T1000 (cell line): ENCODE results near the gene ARMC5.
"Not testable (repeated sequence)": the region's sequence is repeated elsewhere in the genome, so short reads cannot be mapped to it uniquely, and the experiment has no call there.

Experiments used
- DNase-seq: peaks from one replicate; lab custom pipeline; 2025; ENCODE audit warnings: mixed read lengths; lab: John Stamatoyannopoulos, UW

Gene ARMC5

DNA sequence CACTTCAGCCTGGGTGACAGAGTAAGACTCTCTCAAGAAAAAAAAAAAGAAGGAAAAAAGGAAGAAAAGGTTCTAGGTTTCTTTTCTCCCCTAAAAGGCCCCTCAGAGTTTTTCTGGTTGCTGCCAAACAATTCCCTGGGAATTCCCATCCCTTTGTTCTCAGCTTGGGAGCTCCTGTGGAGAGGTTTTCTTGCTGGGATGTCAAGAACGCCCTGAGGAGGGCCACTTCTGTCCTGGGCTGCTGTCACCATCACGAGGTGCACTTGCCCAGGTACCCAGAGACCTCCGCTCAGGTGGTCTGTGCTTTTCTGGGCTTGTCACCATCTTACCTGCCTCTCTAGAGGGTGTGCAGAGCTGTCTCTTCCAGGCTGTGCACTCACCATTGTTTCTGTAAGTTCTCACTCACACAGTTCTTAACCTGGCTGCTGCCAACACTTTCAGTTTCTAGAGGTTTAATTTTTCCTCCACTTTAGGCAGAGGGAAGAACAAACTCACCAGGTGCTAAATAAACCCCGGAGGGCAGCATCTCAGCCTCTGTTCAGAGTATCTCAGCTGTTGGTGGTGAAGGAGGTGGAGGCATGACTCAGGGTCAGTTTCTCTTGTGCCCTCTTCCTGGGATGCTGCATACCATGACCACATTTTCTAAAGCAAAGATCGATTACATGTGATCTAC, 28.8 kb upstream of the ARMC5 start:
- DNase-seq: no peak

DNA sequence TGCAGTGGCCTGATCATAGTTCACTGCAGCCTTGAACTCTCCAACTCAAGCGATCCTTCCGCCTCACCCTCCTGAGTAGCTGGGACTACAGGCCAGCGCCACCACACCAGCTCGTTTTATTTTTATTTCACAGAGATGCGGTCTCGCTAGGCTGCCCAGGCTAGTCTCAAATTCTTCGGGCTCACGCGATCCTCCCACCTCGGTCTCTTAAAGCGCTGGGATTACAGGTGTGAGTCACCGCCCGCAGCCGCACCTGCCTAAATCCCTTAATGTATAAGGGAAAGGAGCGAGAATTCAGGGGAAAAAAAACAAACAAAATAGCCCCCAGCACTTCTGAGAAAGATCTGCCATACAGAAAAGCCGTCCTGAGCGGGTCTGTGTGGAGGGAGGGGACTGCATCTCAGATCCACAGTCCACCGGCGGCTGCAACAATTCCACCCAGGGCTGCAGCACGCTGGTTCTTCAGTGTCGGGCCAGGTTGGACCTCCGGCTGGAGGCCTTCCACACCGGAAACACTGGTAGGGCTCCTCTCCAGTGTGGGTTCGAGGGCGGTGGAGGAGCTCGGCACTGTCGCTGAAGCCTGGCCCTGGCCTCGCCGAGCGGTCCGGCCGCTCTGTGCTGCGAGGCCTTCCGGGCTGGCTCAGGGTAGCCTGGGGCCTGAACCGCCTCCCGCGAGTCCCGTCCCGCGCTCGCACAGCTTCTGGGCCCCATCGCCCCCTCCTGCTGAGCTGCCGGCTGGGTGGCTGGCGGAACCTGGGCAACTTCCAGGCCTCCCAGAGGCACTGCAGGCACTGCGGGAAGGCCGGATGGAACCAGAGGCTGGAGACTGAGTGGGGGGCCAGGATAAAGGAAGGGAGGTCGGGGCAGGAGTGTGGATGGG, 23.7 kb upstream of the ARMC5 start:
- DNase-seq: no peak

DNA sequence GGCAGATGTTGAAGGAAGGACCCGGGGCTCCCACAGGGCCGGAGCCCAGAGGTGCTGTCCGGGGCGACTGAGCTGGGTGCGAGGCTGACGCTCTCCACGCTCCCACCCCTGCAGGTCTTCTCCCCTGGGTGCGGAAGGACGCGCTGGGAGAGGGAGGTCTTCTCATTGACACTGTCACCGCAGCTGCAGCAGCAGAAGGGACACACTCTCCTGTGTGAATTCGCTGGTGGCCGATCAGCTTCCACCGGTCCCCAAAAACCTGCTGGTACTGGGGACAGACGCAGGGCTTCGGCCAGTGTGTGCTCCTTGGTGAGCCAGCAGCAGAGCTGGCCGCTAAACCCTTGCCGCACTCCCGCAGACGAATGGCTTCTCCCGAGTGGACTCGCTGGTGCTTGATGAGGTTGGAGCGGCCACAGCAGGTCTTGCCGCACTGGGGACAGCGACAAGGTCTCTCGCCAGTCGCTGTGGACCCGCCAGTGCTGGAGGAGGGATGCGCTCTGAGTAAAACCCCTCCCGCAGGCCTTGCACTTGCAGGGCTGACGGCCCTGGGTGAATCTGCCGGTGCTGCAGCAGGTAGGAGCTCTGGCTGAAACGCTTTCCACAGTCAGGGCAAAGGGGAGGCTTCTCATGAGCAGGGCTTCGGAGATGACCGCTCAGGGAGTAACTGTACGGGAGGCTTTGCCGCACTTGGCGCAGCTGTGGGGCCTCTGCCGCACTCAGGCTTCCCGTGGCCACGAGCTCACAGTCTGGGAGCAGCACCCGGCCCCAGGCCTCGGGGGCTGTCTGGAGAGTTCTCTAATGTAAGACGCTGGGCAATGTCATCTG, 22.9 kb upstream of the ARMC5 start:
- no peak for DNase-seq

DNA sequence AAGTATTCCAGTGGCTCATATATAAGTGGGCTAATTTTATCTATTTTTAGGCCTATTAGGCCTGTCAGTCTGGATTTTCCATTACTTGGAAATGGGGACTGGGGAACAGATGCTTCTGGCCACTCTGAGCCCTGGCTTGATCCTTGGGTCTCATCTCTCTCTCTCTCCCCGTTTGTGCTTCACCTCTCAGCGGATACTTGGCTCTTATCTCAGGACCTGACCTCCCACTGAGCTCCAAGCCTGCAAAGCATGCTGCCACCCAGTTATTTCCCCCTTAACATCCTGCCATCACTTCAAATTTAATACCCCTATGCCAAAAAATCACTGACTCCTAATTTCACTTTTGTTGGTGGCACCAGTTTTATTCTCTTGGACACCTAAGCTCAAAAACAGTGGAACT, 20.9 kb upstream of the ARMC5 start:
- DNase-seq: no peak

DNA sequence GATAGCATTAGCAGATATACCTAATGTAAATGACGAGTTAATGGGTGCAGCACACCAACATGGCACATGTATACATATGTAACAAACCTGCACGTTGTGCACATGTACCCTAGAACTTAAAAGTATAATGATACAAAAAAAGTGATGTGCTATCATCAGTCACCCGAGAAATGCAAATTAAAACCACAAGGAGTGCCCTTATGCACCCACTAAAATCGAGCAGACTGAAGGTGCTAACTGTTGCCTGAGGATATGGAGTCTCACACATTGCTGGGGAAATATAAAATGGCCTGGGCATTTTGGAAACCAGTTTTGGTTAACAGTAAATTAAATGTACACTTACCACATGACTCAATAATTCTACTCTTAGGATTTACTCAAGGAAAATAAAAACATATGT, 20.3 kb upstream of the ARMC5 start:
- not testable (repeated sequence) for DNase-seq

DNA sequence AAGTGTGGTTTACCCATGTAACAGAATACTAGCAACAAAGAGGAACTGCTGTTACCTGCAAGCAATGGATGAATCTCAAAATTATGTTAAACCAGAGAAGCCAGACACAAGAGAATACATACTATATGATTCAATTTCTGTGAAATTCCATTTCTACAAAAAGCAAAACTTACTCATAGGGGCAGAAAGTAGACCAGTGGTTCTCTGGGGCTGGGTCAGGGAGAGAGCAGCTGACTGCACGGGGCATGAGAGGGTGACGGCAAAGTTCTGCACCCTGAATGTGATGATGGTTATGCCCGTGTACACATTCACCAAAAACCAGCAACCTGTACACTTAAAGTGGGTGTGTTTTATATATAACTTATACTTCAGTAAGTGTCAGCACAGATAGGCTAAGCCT, 19.8 kb upstream of the ARMC5 start:
- DNase-seq: no peak

DNA sequence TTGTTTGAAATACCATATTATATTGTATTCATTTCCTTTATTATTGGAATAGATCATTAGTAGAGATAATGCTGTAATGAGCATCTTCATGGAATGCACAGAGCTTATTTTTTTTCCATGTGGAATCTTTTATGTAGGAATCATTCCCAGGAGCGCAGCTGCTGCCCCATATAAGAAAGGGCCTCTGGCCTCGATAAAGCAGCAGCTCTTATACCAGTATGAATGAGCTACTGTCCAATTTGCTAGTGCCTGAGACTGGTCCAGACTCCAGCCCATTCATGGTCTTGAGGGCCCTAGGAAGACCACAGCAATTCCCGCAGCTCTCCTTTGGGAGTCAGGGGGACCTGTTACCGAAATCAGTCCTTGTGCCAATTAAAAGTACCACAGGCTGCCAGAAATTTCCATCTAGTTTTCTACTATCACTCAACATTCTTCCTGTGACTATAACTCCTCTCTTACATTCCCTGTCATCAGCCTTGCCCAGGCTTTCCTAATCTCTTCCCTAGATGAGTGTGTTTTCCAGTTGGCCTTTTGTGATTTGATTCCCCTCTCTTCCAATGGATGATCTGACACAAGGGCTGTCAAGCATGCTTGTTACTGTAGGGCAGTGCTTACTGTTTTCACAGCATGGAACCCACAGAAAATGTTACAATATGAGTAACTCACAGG, 18.7 kb upstream of the ARMC5 start:
- no peak for DNase-seq

DNA sequence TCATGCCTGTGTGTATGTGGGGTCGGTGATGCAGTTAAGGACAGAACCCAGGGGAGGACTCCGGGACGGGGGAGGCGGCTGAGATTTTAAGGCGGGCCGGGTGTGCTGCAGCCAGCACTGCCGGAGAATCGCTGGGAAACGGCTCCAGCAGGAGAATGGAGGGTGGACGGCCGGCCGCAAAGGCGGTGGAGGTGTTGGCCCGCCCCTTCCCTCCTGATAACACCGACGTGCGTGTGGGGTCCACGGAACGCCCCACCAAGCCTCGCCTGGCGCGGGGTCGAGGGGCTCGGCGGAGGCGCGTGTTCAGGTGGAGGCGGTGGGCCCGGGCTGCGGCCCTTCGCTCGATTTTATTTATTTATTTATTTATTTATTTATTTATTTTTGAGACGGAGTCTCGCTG, 17.3 kb upstream of the ARMC5 start:
- no peak for DNase-seq

DNA sequence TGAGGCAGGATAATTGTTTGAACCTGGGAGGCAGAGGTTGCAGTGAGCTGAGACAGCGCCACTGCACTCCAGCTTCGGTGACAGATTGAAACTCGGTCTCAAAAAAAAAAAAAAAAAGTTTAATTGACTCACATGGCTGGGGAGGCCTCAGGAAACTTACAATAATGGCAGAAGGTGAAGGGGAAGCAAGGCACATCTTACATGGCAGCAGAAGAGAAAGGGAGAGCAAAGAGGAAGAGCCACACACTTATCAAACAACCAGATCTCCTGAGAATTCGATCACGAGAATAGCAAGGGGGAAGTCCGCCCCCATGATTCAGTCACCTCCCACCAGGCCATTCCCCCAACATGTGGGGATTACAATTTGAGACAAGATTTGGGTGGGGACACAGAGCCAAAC, 13.4 kb upstream of the ARMC5 start:
- DNase-seq: not testable (repeated sequence)

DNA sequence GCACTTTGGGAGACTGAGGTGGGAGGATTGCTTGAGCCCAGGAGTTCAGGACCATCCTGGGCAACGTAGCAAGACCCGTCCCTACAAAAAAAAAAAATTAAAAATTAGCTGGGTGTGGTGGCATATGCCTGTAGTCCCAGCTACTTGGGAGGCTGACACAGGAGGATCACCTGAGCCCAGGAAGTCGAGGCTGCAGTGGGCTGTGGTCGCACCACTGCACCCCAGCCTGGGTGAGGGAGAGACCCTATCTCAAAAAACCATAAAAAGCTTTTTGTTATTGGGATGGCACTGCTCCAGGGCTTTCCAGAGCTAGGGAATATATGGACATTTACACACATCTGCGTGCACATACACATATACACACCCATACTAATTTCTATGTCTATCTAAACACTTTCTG, 8.1 kb upstream of the ARMC5 start:
- no peak for DNase-seq

DNA sequence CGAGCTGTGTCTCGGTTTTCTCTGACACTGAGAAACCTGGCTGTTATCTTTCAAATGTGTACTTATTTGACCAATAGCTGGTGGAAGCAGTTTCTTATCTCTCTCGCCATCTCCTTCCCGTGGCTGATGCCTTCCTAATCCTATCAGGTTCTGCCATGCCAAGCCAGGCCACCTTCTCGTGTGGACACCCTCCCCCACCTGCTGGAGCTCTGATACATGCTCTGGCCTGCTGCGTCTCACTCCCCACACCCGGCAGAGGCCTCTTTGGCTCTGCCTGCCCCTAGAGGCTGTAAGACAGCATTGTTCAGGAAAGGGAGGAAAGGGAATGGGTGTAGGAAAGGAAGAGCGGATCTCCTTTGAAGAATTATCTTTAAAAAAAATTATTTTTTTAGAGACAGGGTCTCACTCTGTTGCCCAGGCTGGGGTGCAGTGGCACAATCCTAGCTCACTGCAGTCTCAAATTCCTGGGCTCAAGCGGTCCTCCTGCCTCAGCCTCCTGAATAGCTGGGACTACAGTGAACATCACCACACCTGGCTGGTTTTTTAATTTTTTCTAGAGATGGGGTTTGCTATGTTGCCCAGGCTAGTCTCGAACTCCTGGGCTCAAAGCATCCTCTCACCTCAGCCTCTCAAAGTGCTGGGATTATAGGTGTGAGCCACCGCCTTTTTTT, 7.5 kb upstream of the ARMC5 start:
- no peak for DNase-seq

DNA sequence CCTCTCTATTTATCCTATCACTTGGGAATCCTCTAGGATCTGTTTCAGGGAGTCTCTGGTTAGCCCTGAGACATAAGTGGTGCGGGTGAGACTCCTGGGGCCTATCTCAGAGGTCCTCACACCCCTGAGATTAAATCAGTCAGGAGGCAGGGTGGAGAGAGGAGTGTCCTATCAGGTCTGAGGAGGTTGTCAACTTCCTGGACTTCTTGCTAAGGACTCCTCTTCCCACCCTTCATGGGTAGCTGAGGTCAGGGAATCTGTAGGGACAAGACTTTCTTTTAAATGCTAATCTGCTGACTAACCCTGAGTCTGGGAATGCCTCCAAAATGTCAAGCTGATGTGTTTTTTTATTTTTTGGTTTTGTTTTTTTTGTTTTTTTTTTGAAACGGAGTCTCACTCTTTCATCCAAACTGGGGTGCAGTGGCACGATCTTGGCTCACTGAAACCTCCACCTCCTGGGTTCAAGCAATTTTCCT, 6.6 kb upstream of the ARMC5 start:
- peak; percentile 37 for DNase-seq

DNA sequence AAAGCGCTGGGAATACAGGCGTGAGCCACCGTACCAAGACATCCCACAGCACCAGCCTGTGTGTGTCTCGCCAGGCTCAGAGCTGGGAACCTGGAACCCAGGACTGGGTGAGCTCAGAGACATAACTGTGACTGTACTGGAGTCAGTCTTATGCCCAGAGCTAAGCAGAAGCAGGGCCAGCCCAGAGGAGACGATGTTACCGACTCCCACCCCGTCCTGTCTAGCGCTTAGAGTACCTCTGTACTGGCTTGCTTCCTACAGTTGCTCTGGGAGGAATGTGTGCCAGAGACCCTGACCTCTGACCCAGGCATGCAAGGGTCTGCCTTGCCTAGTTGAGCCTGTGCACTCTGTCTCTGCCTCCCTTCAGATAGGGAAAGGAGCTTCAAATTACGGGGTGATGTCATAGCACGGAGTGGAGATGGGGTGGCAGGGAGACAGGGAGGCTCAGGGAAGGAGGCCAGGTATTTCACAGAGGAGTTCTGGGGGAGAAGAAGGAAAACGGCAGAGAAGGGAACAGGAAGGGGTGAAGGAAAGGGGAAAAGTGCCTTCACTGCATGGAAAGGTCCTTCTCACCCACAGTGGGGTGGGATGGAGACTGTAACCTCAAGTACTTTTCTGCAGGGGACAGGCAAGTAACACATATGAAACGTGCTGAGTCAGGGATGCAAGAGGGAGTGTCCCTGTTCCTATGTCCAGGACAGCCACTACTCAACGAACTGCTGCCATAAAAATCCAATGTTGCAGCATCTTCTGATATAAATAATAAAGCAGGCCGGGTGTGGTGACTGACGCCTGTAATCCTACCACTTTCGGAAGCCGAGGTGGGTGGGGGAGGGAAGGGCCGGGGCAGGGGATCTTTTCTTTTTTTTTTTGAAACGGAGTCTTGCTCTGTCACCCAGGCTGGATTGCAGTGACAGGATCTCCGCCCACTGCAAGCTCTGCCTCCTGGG, 5.8 kb upstream of the ARMC5 start:
- DNase-seq: no peak

DNA sequence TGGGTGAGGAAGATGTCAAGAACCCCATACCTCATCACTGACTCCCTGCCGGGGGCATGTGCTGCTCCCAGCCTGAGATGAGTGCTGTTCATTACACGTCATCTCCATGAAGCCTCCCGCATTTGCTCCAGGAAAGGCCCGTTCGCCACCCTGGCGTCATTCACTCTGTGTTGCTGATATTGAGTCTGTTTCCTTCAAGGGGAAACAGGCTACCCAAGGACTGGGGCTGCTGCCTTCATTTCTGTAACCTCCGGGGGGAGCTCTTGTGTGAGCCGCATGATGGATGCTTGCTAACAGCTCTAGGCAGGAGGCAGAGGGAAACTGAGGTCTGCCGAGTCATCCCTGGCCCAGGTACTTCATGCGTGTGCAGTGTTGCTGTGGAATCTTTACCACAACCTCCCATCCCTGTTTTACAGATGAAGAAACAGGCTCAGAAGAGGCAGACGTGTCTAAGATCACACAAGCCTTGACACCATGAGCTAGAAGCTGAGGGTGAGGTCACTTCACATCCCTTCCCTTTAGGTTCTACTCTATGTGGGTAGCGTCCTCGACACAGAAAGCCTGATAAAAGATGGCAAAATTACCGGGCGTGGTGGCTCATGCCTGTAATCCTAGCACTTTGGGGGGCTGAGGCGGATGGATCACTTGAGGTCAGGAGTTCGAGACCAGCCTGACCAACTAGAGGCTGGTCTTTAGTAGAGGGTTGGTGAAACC, 3.5 kb upstream of the ARMC5 start:
- no peak for DNase-seq

DNA sequence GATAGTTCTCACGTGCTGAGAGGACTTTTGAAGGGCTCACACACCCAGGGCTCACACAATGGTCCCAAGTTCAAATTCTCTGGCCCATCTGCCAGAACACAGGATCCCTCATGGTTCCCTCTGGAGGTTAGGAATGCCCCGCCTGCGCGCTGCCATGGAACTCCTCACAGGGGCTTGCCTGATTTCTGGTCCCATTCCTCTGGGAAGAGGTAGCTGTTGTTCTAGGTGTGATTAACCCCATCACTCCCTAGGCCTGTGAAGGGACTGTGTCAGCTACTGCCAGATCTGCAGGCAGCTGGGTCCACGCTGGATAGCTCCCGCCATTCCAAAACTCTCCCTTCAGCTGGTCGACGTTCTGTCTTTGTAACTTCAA, 2.3 kb upstream of the ARMC5 start:
- no peak for DNase-seq

DNA sequence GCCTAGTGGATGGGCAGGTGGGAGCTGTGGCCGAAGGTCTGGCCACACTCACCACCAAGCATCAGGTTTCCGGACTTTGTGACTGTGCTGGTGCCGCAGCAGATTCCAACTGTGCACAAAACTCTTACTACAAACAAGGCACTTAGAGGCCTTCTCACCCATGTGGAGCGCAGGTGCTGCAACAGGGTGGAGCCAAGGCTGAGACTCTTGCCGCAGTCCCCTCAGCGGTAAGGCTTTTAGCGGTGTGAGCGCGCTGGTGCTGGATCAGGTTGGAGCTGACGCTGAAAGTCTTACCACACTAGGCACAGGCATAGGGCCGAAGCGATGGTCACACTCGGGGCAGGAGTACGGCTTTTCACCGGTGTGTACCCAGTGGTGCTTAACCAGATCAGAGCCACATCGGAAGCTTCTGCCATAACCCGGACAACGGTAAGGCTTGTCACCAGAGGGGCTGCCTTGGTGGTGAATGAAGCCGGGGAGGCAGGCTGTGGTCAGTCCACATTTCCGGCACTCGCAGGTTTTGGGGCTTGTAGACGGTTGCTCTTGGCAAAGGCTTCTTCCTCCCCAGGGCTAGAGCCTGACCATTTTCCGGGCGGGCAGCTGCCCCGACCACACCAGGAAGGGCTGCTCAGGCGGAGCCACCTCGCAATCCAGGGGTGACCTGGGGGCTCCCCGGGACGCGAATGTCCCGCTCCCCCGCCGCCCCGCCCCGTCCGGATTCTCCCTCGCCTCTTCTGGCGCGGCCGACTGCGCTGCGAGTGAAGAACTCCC, 1.0 kb upstream of the ARMC5 start:
- no peak for DNase-seq

DNA sequence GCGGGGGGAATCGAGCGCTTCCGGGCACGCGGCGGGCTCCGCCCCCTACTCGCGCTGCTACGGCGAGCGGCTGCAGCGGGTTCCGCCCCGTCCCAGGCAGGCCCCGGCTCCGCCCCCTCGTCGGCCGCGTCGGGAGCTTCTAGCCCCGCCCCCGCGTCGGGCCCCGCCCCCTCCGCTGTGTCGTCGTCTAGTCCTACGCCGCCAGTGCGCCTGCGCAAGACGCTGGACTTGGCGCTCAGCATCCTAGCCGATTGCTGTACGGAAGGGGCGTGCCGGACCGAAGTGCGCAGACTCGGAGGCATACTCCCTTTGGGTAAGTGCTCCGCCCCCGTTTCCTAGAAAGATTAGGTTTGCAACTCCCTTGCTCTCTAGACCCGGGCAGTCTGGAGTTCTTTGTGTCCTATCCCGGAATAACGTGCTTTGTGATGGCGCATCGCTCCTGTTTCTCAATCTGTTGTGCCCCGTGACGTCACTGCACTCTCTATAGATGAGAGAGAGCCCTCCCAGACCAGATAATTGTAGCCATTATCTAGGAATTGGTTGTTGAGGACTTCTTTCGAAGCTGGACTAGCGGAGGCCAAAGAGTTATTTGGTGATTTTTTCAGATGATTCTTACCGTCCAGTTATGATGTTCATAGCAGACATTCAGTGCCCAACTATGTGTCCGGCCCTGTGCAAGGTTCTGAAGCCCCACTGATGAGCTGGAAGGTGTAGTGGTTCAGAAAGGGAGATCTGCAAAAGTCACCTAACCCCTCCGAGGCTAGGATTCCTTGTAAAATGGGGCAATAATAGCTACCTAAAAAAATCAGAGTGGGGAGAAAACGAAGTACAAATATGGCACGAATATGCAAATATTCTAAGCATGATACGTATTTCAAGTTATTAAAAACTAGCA, 633 bp downstream of the ARMC5 start:
- DNase-seq: peak; percentile 99

DNA sequence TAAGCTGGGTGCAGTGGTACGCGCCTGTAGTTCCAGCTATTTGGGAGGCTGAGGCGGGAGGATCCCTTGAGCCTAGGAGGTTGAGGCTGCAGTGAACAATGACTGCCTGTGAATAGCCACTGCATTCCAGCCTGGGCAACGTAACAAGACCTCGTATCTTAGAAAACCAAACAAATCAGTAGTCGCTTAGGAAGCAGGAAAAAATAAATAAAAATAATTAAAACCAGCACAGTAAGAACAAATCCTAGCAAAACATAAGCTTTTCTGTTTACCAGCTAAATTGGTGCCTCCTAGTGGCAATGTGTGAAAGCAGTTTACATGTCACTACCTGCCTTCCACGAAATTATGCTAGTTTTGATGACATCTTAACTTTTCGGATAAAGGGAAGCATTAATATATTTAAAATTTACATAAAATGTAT, 1.3 kb downstream of the ARMC5 start:
- DNase-seq: no peak
